Activated T-cell treated with anti-CD3 and anti-CD28 coated beads, Interleukin-2, amount 50 U/mL, for 48 hours (primary cell): ENCODE data around the gene NOPCHAP1.
"Not testable (repeated sequence)": the region's sequence is repeated elsewhere in the genome, so short reads cannot be mapped to it uniquely, and the experiment has no call there.

Experiments used
- DNase-seq, 2 experiments: peaks; one replicate each; pipeline ENCODE4 v3.0.0-alpha.2; 2020

The NOPCHAP1 gene

DNA sequence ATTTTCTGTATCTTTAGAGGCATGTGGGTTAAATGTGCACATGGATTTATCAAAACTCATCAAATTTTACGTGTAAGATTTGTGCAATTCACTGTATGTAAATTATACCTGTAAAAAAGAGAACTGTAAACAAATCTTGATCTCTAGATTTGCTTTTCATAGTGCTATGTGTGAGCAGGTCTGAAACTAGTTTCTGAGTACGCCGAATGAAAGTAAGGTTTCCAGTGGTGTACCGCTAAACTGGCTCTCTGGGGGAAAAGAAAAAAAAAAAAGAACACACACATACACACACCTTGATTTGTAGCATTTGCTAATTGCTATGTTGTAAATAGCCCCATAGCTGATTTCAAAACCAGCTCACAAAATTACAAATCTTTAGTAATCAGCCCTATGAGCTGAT is 19.4 kb upstream of the NOPCHAP1 start:
- DNase-seq, result no peak

DNA sequence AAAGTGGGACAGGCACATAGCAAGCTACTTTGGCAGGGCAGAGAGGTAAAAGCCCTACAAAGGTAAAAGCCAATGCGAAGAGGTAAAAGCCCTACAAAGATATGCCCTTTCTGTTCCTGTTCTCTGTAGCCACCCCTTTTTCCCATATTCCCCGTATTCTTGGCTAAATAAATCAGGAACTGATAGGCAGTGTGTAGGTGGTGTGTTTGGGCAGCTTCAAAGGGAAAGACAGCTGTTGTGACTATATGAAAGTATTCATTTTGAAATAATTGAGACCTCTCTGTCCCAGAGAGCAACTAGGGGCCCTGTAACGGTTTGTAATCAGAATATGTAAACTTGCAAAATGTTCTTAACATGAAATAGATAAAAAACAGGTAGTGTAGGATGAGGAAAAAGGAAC is 16.8 kb upstream of the NOPCHAP1 start:
- no peak for DNase-seq

DNA sequence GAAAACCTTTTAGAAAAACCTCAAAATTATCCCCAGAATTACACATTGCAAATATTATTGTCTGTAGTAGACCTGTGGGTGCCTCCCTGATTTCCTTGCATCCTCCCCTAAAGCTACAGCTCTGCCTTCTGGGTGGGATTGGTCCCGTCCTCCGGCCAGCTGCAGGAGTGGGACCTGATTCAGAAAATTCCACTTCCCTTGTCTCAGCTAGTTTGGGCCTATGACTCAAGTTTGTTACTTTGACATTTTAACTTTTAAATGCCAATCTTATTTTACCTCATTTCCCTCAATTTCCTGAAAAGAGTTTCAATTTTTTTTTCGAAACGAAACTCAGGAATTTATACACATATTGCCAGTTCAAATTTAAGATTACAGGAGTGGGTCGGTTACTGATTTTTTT is 14.8 kb upstream of the NOPCHAP1 start:
- no peak for DNase-seq

DNA sequence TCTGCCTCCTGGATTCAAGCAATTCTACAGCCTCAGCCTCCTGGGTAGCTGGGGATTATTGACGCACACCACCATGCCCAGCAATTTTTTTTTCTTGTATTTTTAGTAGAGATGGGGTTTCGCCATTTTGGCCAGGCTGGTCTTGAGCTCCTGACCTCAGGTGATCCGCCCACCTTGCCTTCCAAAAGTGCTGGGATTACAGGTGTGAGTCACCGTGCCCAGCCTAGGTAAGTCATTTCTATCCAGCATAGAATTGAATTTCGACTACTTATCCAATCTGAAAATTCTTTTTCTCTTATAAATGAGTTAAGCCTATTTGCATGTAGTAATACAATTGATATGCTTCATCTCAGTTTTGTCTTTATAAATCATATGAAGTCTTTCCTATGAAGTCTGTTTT is 12.9 kb upstream of the NOPCHAP1 start:
- no peak for DNase-seq

DNA sequence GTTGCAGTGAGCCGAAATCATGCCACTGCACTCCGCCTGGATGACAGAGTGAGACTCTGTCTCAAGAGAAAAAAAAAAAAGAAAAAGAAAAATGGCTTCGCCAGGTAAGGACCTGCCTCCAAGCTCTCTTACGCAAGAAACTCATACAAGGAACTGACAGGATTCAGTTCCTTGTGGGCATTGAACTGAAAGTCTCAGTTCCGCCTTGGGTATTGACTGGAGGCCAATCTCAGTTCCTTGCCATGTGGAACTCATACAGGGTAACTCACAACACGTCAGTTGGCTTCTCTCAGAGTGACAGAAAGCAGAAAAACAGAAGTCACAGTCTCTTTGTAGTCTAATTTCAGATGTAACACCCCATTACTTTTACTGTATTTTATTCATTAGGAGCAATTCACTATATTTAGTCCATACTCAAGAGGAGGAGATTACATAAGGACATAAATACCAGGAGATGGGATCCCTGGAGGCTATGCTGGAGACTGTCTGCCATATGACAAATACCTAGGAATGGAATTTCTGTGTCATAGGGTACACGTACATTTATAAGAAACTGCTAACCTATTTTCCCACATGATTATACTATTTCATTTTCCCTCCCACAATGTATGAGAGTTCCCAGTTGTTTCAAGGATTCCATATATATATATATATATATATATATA is 11.4 kb upstream of the NOPCHAP1 start:
- no peak for DNase-seq

DNA sequence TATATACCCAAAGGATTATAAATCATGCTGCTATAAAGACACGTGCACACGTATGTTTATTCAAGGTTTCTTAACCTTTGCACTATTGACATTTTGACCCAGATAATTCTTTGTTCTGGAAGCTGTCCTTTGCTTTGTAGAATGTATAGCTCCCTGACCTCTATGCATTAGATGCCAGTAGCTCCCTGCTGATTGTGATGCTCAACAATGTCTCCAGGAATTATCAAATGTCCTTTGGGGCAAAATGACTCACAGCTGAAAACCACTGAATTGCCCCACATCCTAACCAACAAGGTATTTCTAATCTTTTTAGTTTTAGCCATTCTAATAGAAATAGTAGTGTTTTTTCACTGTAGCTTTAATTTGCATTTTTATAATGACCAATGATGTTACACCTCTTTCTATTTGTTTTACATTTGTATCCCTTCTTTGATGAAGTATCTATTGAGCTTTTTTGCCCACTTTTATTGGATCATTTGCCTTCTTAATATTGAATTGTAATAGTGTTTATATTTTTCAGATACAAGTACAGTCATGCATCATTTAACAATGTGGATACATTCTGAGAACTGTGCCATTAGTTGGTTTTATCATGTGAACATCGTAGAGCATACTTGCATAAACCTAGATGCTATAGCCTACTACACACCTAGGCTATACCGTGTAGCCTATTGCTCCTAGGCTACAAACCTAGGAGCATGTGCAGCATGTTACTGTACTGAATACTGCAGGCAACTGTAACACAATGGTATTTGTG is 10.4 kb upstream of the NOPCHAP1 start:
- DNase-seq, result no peak

DNA sequence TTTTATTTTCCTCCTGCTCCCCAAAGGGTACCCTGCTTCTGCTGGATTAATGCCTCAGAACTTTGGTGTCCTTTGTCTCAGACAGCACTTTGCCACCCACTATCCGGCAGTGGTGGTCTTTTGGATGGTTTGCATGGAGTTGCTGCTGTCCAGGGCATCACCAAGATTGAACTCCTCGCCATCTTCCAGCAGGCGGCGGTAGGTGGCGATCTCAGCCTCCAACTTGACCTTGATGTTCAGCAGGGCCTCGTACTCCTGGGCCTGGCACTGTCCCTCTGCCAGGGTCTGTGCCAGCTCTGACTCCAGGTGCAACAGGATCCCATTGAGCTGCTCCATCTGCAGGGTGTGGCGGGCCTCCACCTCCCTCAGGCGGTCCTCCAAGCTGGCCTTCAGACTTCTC is 9.4 kb upstream of the NOPCHAP1 start:
- DNase-seq, result no peak

DNA sequence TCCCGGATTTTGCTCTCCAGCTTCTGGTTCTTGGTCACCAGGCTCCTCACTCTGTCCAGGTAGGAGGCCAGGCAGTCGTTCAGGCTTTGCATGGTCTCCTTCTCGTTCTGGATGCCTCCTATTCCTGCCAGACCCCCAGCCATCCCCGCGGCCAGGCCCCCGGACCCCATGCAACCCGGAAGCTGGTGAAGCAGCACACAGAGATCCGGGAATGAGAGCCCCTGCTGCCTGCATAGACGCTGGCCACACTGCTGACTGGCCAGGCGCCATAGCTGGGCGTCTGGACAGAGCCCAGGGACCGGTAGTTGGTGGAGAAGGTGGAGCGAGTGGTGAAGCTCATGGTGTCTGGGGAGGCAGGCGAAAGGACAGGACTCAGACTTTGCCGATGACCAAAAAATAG is 8.4 kb upstream of the NOPCHAP1 start:
- not testable (repeated sequence) for DNase-seq

DNA sequence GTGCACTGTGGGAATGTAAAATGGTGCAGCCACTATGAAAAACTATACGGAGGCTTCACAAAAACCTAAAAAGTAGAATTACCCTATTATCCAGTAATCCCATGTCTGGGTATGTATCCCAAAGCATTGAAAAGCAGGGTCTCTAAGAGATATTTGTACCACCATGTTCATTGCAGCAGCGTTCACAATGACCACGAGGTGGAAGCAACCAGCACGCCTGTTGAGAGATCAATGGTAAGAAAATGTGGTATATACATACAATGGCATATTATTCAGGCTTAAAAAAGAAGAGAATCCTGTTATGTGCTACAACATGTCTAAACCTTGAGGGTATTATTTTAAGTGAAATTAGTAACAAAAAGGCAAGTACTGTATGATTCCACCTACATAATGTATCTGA is 910 bp upstream of the NOPCHAP1 start:
- no peak for DNase-seq

DNA sequence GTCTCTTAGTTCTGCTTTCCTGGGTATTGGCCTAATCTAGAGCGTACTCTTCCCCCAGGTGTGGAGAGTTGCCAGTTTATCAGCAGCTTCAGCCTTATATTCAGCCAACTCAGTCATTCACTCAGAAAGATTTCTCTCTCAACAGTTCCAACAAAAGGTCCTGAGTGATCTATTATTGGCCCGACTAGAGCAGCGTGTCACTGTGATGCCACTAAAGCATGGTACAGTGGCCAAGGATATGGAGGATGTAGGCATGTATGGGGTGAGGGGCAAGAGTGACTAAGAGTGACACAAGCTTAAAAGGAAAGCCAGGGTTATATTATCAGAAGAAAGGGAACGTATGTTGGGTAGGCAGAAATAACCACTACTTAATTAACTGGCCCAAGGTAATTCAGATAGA is 4.8 kb downstream of the NOPCHAP1 start:
- no peak for DNase-seq

DNA sequence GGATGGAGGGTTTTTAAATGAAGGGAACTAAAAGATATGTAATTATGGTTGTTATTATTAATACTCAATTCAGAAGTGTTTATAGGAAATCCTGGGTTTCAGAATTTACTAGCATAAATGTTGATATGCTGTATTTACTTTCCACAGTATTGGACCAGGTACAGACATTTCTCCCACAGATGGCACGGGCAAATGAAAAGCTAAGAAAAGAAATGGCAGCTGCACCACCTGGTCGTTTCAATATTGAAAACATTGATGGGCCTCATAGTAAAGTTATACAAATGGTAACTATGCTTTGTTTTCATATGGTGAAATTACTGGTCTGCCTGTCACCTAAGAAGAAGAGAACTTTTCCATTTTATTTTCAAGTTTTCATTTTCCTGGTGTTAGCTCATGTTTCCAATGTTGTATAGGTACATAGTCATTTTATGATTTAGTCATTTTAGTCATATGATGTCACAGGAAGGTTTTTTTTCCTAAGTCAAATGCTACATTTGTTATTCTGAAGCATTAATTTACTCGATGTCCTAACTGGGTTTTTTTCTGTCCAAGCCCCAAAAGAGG is 5.5 kb downstream of the NOPCHAP1 start:
- no peak for DNase-seq

DNA sequence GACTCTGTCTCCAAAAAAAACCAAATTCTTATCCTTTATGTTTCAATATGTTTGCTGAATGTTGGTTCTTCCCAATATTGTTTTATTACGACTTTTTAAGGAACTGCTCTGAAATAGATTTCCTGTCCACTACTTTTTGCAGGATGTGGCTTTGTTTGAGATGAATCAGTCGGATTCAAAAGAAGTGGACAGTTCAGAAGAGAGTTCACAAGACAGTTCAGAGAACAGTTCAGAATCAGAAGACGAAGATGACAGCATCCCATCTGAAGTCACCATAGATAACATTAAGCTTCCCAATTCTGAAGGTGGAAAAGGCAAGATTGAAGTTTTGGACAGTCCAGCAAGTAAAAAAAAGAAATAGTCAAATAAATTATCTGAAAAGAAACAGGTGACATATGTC is 8.2 kb downstream of the NOPCHAP1 start:
- no peak for DNase-seq

DNA sequence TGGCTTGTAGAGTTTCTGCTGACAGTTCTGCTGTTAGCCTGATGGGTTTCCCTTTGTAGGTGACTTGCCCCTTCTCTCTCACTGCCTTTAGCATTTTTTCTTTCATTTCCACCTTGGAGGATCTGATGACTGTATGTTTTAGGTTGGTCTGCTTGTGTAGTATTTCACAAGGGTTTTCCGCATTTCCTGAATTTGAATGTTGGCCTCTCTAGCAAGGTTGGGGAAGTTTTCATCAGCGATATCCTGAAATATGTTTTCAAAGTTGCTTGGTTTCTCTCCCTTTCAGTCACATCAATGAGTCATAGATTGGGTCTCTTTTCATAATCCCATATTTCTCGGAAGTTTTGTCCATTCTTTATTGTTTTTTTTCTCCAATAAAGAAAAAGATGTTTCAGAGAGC is 11.4 kb downstream of the NOPCHAP1 start:
- DNase-seq, result no peak

DNA sequence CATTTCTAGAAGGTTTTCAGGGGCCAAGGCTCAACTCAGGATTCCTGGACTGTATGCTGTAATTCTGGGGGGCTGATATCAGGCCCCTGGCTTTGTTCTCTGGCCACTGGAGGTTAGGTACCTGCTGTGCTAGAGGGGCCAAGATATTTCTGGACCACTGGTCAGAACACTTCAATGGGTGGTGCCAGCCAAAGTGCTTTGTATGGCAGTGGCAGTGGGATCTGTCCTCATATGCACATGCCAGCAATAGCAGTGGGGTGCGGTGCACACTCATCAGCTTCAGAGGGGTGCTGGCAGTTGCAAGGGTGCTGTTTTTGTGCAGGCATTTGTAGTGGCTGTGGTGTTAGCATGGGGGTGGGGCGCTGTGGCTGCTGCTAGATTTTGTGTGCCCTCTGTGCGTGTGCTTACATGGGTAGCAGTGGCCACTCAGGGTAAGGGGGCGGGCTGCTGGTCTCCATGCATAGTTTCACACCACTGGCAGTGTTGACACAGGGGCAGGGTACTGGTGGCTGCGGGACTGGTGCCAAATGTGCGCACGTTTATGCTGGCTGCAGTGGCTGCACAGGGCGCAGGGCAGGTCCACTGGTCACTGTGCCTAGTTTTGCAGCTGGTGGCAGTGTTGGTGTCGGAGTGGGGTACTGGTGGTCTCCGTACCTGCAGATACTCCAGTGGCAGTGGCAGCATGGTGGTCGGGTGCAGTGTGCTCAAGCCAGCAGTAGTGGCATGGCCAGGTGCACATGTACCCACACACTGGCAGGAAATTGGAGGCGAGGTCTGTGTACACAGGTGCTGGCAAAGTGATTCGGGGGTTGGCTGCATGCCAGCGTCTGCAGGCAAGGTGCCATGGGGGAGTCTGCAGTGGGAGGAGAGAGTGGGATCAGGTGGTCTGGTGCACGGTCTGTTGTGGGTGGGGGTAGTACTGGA is 12.6 kb downstream of the NOPCHAP1 start:
- DNase-seq, result no peak

DNA sequence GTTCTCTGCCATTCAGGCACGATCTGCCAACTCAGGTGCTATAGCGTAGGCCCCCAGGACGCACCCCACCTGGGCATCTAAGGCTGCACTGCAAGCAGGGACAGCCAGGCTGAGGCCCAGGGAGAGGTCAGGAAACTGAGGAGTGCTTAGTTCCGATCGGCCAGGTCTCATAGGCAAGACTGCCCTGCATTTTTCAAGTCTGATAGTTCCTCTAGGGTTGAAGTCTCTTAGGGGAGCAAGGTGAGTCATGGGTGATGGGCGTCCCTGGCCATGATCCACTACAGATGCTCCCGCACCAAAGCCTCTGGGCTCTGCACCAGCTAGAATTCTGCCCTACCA is 13.2 kb downstream of the NOPCHAP1 start:
- no peak for DNase-seq

DNA sequence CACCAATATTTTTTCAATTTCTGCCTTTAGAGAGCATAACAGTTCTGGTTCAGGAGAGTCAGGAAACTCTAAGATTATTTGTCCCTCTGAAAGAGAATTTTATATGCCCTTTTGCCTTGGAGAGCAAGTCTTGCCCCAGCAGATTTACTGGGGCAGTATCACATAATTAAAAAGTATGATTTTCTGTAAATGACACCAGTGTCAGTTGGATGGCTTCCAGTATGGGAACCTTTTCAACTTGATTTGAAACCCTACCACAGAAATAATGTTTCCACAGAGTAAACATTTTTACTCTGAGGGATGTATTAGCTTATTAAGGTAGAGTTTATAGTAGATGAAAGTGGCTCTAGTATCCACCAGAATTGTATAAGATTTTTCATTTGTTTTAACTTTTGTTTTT is 15.4 kb downstream of the NOPCHAP1 start:
- no peak for DNase-seq

DNA sequence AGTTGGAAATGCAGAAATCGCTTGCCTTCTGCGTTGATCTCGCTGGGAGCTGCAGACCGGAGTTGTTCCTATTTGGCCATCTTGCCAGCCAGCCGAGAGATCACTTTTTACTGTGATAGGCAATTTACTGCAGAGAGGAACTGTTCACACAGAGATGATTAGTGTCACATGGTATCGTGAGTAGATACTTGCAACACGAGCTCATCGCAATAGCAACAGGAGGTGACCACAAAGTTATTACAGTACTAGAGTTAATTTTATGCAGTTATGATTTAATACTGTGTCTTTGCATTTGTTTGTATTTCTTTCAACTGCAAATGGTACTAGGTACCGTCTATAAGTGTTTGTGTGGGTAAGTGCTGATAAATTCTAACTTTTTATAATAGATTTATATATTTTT is 27.8 kb downstream of the NOPCHAP1 start:
- DNase-seq, result no peak

DNA sequence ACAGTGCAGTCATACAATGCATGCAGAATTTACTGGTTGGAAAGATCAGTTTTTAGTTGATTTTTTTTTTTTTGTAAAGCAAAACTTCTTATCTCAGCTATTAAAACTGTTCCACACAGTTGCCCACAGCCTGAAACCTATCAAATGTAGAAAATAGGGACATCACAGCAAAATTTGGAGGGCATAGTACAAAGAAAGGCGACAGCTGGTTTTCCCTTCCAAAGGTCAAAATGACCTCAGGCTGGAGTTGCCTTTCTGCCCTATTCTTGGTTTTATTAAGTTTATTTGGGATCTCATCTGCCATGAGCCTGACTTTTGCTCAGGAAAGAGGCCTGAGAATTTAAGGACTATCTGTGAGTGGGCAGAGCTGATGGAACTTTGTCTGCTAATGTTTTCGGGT is 28.5 kb downstream of the NOPCHAP1 start:
- no peak for DNase-seq

DNA sequence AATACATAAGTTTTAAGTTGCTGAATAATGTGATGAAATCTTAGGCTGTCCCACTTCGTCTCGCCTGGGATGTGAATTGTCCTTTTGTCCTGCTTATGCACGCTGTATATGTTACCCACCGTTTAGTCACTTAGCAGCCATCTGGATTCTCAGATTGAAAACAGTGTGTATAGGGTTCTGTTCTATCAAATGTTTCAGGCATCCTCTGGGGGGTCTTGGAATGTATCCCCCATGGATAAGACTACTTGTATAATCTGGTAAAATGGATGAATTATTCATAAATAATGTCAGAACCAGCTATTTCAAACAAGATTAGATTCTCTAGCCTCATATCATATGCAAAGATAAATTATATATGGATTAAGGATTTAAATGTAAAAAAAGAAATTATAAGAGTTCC is 29.4 kb downstream of the NOPCHAP1 start:
- no peak for DNase-seq

DNA sequence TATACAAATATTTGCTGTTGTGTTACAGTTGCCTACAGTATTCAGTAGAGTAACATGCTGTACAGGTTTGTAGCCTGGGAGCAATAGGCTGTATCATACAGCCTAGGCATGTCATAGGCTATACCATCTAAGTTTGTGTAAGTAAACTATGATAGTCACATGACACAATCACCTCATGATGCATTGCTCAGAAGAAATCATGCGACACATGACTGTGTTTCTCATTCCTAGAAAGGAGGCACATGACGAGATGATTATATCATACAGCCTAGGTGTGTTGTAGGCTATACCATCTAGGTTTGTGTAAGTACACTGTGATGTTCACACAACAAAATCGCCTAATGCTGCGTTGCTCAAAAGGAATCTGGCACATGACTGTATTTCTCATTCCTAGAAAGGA is 31.9 kb downstream of the NOPCHAP1 start:
- no peak for DNase-seq

DNA sequence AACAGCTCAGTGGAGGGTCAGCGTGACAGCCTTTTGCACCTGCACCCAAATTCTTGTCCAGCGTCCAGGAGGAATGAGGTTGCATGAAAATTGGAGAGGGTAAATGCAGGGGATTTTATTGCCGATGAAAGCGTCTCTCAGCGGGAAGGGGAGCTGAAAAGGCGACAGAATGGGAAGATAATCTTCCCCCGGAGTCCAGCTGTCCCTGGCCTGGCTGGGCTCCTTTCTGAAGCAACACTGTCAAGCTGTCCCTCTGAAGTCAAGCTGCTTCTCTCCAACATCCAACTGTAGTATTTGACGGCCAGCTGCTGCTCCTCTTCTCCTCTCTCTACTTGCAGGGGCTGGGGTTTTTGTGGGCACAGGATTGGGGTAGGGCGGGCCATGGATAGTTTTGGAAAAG is 32.7 kb downstream of the NOPCHAP1 start:
- no peak for DNase-seq

DNA sequence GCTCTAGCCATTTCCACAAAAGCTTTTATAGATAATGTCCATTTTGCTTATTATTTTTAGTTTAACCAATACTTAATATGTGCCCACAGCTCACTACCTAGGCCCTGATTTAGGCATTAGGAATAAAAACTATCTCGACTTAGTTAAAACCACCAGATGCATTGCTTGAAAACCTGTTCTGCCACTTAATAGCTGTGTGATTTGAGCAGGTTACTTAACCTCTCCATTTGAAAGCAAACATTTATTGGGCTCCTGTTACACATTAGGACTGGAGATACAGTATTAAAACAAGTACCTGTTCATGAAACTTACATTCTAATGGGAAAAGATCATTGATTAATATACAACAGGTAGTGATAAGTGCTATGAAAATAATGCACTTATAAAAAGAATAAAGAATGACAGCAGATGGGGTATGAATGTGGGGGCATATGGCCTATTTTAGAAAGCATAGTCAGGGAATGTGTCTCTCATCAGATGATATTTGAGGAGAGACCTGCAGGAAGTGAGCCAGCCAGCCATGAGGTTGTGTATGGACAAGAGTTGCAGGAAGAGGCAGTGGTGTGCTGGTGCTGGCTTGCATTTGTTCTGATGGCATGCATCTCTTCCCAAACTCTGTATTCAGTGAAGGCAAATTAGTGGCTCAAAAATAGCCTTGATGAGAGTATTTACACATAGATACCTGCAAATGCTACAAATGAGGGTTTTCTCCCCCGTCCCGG is 34.3 kb downstream of the NOPCHAP1 start:
- no peak for DNase-seq

DNA sequence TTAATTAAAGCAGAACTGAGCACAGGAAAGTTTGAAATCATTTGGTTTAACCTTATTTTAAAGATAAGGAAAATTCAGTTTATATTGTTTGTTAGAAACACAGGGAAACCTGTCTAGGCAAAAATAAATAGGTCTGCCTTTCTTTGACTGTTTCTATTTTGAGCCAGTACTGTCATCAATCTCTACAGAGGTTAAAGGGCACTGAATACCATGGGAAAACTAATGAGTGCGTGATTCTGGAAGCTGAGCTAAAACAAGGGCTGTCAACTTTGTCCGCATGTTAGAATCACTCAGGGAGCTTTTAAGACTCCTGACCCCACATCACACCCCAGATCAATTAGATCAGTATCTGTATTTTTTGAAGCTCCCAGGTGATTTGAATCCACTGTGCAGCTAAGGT is 38.8 kb downstream of the NOPCHAP1 start:
- DNase-seq, result no peak
